A673 (cell line): ENCODE measurements around the gene GRB14. TPM values are rescaled to one million over a fixed set of nuclear protein-coding genes. Genes with fewer than 3 reads are reported as not detected.

Source experiments
- BruUV-seq: library from RNA; stranded (reverse); fragments of 400-500 nt; replicated peaks from 2 replicates; lab custom pipeline; 2021; lab: Mats Ljungman, UMichigan
- CTCF ChIA-PET: fragments of 300-600 bp; sonication (Branson Sonifier 250); formaldehyde crosslinking; loops from one replicate; lab custom pipeline; 2022; ENCODE audit warnings: antibody characterized with exemption; lab: Charles Lee
- POLR2A ChIA-PET: fragments of 300-600 bp; sonication (Branson Sonifier 250); formaldehyde crosslinking; loops from one replicate; lab custom pipeline; 2022; ENCODE audit warnings: antibody characterized with exemption; ENCODE audit not compliant: low non-redundant PET; lab: Charles Lee
- DNase-seq: peaks from one replicate; pipeline ENCODE4 v3.0.0-alpha.2; 2015; ENCODE audit warnings: low spot score
- H3K27ac ChIP-seq: fragments of 200-600 bp; sonication (generic); 2 replicates; pipeline ENCODE4 v1.5.1; 2016; ENCODE audit warnings: mixed run types, low read depth, mild to moderate bottlenecking, mixed read lengths, antibody characterized with exemption, low read length; ENCODE audit not compliant: poor library complexity, severe bottlenecking
- H3K27me3 ChIP-seq: fragments of 200-600 bp; sonication (generic); replicated peaks from 2 replicates; pipeline ENCODE4 v1.6.1; 2017; ENCODE audit warnings: mixed run types, low read depth, mild to moderate bottlenecking, mixed read lengths, antibody characterized with exemption, low read length; ENCODE audit not compliant: insufficient read depth, poor library complexity
- H3K36me3 ChIP-seq: fragments of 200-600 bp; sonication (generic); 2 replicates; pipeline ENCODE4 v1.6.1; 2016; ENCODE audit warnings: mixed run types, mild to moderate bottlenecking, mixed read lengths, antibody characterized with exemption, low read length; ENCODE audit not compliant: insufficient read depth, poor library complexity, severe bottlenecking
- H3K4me1 ChIP-seq: fragments of 200-600 bp; sonication (generic); 2 replicates; pipeline ENCODE4 v1.6.1; 2017; ENCODE audit warnings: mixed run types, mild to moderate bottlenecking, mixed read lengths, antibody characterized with exemption, low read length; ENCODE audit not compliant: insufficient read depth, poor library complexity, severe bottlenecking
- H3K4me3 ChIP-seq: fragments of 200-600 bp; sonication (generic); 2 replicates; pipeline ENCODE4 v1.5.1; 2016; ENCODE audit warnings: low read depth, mixed run types, mild to moderate bottlenecking, mixed read lengths, low read length; ENCODE audit not compliant: poor library complexity, severe bottlenecking
- H3K9me3 ChIP-seq: fragments of 200-600 bp; sonication (generic); 2 replicates; pipeline ENCODE4 v1.6.1; 2016; ENCODE audit warnings: mixed run types, low read depth, mild to moderate bottlenecking, mixed read lengths, antibody characterized with exemption, low read length; ENCODE audit not compliant: poor library complexity, severe bottlenecking
- EZH2 ChIP-seq: fragments of 200-600 bp; sonication (generic); IDR thresholded peaks from 2 replicates; pipeline ENCODE4 v1.6.1; 2017; ENCODE audit warnings: borderline replicate concordance, low read depth, mild to moderate bottlenecking, mixed read lengths, antibody characterized with exemption, low read length; ENCODE audit not compliant: poor library complexity, severe bottlenecking
- intact Hi-C: fragments of 100-400 bp; cut with micrococcal nuclease; formaldehyde crosslinking; loops from one replicate; pipeline ENCODE4 v1.10.0; 2022; ENCODE audit not compliant: unreplicated experiment
- total RNA-seq: library from RNA; stranded (reverse); gene quantifications from 2 replicates; pipeline ENCODE4 v1.2.3, GENCODE V29; 2021
- TF ChIP-seq, protein P1 (sequence below): fragments of 300-800, 200-600 bp; sonication (generic); conservative IDR thresholded peaks from 2 replicates; pipeline ENCODE4 v1.5.1; 2017; ENCODE audit warnings: low read depth, mild to moderate bottlenecking, antibody characterized with exemption, low read length, moderate library complexity, mixed read lengths

GRB14 gene
- total RNA-seq, 1 experiment from 2014 or later: 0.73 TPM

DNA sequence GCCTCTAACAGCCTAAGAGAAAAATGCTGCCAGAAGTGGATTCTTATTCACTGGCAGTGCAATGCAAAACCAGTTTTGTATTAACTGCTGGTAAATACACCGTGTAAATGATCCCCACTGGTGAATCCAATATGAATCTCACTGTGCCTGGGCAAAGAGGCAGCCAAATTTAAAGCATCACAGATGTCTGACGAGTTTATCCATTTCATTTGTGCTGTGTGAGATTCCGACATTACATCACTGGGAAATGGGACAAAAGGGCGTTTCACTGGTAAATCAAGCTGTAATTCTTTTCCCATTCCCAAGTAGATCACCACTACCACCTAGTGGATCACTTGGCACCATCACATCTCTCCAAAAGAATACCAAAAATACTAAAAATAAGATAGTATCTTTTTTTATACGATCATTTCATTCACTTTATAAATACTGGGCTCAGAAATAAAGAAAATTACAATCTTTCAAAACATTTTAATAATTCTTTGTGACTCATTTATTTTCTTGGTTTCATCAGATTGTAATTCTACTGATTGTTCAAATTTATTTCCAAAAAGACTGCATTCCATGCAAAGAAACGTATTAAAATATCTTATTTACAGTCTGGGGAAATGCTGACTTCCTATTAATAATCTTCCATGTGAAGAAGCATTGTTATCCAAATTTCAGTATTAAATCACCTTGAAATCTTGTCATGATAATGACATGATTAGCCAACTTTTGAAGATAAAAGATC lies 125.6 kb downstream of the GRB14 start:
- peak; percentile 64 for DNase-seq
- H3K4me1 ChIP-seq: no peaks in the 10 kb centered on the region
- TF ChIP-seq, protein P1, sequence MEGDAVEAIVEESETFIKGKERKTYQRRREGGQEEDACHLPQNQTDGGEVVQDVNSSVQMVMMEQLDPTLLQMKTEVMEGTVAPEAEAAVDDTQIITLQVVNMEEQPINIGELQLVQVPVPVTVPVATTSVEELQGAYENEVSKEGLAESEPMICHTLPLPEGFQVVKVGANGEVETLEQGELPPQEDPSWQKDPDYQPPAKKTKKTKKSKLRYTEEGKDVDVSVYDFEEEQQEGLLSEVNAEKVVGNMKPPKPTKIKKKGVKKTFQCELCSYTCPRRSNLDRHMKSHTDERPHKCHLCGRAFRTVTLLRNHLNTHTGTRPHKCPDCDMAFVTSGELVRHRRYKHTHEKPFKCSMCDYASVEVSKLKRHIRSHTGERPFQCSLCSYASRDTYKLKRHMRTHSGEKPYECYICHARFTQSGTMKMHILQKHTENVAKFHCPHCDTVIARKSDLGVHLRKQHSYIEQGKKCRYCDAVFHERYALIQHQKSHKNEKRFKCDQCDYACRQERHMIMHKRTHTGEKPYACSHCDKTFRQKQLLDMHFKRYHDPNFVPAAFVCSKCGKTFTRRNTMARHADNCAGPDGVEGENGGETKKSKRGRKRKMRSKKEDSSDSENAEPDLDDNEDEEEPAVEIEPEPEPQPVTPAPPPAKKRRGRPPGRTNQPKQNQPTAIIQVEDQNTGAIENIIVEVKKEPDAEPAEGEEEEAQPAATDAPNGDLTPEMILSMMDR: peak; percentile 62
- no peak for TF ChIP-seq EZH2
- CTCF ChIA-PET: interaction anchor here (0.7 to 1.0 kb wide), 3 partner anchors 42 to 1150 kb away, joined by 3 read pairs; no protein-coding TSS in a partner anchor
- intact Hi-C loops: no loop called here
- H3K36me3 ChIP-seq: no peaks in the 10 kb centered on the region
- no peaks in the 10 kb centered on the region for H3K9me3 ChIP-seq
- H3K4me3 ChIP-seq: no peak overlapping the region
- H3K27me3 ChIP-seq: peaks cover 37% of the 10 kb centered on the region
- POLR2A ChIA-PET: no interaction called here
- BruUV-seq: no TSS peak
- no peak overlapping the region for H3K27ac ChIP-seq

DNA sequence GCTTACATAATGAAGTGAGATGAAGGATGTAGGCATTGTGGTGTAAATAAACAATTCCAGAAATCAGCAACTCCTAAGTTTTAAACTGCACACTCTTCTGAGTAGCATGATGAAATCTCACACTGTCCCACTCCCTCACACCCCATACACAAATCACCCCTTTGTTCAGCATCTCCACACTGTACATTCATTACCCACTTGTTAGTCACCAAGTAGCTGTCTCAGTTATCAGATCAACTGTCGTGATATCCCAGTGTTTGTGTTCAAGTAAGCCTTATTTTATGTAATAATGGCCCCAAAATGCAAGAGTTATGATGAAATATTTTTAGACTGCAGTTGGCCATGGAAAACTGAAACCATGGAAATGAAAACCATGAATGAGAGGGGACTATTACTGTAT lies 135.7 kb downstream of the GRB14 start:
- DNase-seq: no peak
- intact Hi-C loops: loop anchor here (10.0 kb wide), 1 partner anchor 1141 kb away; no protein-coding TSS in a partner anchor
- no peaks in the 10 kb centered on the region for H3K9me3 ChIP-seq
- BruUV-seq: no TSS peak
- ChIA-PET POLR2A (no interaction called here), CTCF (no interaction called here)
- no peak overlapping the region for H3K4me3 ChIP-seq
- TF ChIP-seq, protein P1: no peak
- no peak for TF ChIP-seq EZH2
- H3K27me3 ChIP-seq: peaks cover 15% of the 10 kb centered on the region
- H3K27ac ChIP-seq: no peak overlapping the region
- H3K36me3 ChIP-seq: no peaks in the 10 kb centered on the region
- H3K4me1 ChIP-seq: no peaks in the 10 kb centered on the region

DNA sequence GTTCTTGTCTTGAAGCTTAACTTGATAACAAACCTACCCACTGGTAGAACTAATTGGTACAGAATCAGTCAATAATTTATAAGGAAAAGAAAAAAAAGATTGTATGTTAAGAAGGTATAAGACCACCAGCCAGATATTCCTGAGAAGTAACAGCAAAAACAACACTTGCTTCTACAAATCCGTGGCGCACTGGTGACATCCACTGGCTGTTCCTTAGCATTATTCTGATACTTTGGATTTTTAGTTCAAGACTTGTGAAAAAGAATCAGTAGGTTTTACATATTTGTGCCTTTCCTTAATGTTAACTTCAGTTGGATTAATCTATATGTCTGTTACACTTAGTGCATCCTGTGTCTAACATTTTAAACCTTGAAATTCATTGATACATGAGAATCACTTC lies 141.8 kb downstream of the GRB14 start:
- Histone ChIP-seq H3K27ac (no peak overlapping the region), H3K27me3 (peaks cover 25% of the 10 kb centered on the region), H3K4me3 (no peak overlapping the region), H3K9me3 (no peaks in the 10 kb centered on the region), H3K4me1 (no peaks in the 10 kb centered on the region), H3K36me3 (no peaks in the 10 kb centered on the region)
- intact Hi-C loops: loop anchor here (5.0 kb wide), 1 partner anchor 1302 kb away; no protein-coding TSS in a partner anchor
- no TSS peak for BruUV-seq
- peak; percentile 38 for DNase-seq
- TF ChIP-seq EZH2: no peak
- TF ChIP-seq, protein P1: peak; percentile 49
- POLR2A ChIA-PET: no interaction called here
- CTCF ChIA-PET: no interaction called here
